ENCODE data around the gene PHLDB3.

DNA sequence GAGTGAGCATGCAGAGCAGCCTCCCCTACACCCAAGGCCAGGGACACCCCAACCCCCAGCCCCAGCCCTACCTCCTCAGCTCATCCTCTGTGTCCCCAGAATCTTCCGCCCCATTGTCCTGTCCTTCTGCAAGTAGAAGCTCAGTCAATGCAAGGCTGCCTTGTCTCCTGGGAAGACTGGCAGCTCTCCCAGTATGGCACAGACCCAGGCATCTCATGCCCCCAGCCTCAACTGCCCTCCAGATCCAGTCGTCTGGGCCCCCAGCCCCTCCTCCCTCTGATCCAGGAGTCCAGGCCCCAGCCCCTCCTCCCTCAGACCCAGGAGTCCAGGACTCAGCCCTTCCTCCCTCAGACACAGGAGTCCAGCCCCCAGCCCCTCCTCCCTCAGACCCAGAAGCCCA is 41.4 kb upstream of the PHLDB3 start:
- TF ChIP-seq, protein P1, sequence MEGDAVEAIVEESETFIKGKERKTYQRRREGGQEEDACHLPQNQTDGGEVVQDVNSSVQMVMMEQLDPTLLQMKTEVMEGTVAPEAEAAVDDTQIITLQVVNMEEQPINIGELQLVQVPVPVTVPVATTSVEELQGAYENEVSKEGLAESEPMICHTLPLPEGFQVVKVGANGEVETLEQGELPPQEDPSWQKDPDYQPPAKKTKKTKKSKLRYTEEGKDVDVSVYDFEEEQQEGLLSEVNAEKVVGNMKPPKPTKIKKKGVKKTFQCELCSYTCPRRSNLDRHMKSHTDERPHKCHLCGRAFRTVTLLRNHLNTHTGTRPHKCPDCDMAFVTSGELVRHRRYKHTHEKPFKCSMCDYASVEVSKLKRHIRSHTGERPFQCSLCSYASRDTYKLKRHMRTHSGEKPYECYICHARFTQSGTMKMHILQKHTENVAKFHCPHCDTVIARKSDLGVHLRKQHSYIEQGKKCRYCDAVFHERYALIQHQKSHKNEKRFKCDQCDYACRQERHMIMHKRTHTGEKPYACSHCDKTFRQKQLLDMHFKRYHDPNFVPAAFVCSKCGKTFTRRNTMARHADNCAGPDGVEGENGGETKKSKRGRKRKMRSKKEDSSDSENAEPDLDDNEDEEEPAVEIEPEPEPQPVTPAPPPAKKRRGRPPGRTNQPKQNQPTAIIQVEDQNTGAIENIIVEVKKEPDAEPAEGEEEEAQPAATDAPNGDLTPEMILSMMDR (conservative IDR thresholded peaks at IDR 0.05; ENCODE audit: low read length) = no peak
- no peak for TF ChIP-seq EZH2phosphoT487 (IDR thresholded peaks at IDR 0.05; ENCODE audit: borderline replicate concordance)

All from Loucy (cell line).